Activated T-cell treated with anti-CD3 and anti-CD28 coated beads for 48 hours (primary cell): ENCODE results near the gene CDHR2.

Experiments
- DNase-seq: peaks from one replicate; pipeline ENCODE4 v3.0.0-alpha.2; 2020; ENCODE audit warnings: low read depth

The CDHR2 gene

DNA sequence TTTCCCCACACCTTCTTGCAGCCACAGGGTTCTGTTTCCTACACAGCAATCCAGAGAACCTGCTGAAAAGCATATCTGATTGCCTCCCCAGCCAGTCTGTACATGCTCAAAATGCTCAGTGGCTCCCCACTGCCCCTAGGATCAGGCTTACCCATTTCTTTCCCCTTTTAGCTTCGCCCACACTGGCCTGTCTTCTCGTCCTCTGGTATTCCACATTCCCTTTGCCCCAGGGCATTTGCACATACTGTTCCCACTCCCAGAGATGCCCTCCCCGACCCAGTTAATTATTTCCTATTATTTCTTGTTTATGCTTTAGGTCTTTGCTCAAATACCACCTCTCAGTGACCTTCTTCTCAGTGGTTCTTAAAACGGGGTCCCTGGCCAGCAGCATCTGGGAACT is 91.5 kb downstream of the CDHR2 start:
- no peak for DNase-seq

- DNase-seq: no peak
Observed at GRCh38 chr5:176642675-176643490, 93.7 kb downstream of the CDHR2 start.

DNA sequence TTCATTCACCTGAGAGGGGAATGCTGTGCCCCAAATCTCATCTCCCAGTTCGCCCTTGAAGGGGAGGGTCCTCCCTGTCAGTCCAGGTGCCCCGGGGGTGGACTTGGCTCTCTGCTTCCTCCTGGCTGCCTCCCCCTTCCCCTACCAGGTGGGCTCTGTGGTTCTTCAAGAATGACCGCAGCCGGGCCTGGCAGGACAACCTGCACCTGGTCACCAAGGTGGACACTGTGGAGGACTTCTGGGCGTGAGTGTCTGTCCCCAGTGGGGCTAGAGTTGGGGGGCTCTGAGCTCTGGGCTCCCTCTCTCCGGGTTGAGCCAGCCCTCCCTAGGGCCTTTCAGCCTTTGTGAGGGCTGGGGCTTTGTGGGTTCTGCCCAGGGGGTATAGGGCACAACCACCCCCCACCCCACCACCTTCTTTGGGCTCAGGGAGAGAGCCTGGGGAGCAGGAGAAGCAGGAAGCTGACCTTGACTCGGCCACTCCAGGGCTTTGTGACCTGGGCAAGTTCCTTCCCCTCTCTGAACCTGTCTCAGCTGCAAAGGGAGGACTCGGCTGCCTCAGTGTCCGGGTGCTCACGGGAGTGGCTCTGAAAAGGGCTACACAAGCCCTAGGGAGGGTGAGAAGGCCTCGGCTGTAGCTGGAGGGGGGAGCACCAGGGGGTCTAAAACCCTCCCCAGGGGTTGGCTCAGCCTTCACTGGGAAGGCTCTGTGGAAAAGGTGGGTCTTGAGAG is 94.5 kb downstream of the CDHR2 start:
- no peak for DNase-seq

- no peak for DNase-seq
Observed at GRCh38 chr5:176644294-176644693, 95.2 kb downstream of the CDHR2 start.

- no peak for DNase-seq
Observed at GRCh38 chr5:176644878-176645670, 95.9 kb downstream of the CDHR2 start.
